HL-60 (cell line): ENCODE data around the gene XPC.

Experiments used
- DNase-seq, 2 experiments: peaks; one replicate each; pipeline ENCODE4 v3.0.0-alpha.2; 2010 to 2020; ENCODE audit warnings: low read depth in 1 of 2, low spot score in 1 of 2
- H3K27ac ChIP-seq: fragments of 250-450 bp; sonication (Bioruptor Pico); replicated peaks from 2 replicates; pipeline ENCODE4 v1.5.1; 2020; ENCODE audit warnings: mild to moderate bottlenecking, moderate library complexity
- H3K27me3 ChIP-seq: fragments of 250-450 bp; sonication (Bioruptor Pico); 2 replicates; pipeline ENCODE4 v1.5.1; 2021; ENCODE audit warnings: mild to moderate bottlenecking, moderate library complexity; ENCODE audit not compliant: insufficient read depth, poor library complexity, severe bottlenecking
- H3K4me3 ChIP-seq: replicated peaks from 2 replicates; pipeline ENCODE4 v1.5.1; 2011; ENCODE audit warnings: mild to moderate bottlenecking, control low read depth, low read length; ENCODE audit not compliant: insufficient read depth
- GABPA ChIP-seq: IDR thresholded peaks from 2 replicates; pipeline ENCODE4 v1.6.1; 2012; ENCODE audit warnings: low read depth
- POLR2AphosphoS5 ChIP-seq: IDR thresholded peaks from 2 replicates; pipeline ENCODE4 v1.6.1; 2012; ENCODE audit warnings: low read depth
- SPI1 ChIP-seq: IDR thresholded peaks from 2 replicates; pipeline ENCODE4 v1.6.1; 2012; ENCODE audit warnings: low read depth, mild to moderate bottlenecking, borderline replicate concordance
- TF ChIP-seq, protein P1 (sequence below): IDR thresholded peaks from 2 replicates; pipeline ENCODE4 v1.6.1; 2012; ENCODE audit warnings: low read depth; ENCODE audit not compliant: insufficient replicate concordance
- TF ChIP-seq, protein P2 (sequence below): IDR thresholded peaks from one replicate; pipeline ENCODE4 v1.5.1; 2011; ENCODE audit warnings: low read length, control low read depth, inconsistent platforms; ENCODE audit not compliant: insufficient read depth

The XPC gene

DNA sequence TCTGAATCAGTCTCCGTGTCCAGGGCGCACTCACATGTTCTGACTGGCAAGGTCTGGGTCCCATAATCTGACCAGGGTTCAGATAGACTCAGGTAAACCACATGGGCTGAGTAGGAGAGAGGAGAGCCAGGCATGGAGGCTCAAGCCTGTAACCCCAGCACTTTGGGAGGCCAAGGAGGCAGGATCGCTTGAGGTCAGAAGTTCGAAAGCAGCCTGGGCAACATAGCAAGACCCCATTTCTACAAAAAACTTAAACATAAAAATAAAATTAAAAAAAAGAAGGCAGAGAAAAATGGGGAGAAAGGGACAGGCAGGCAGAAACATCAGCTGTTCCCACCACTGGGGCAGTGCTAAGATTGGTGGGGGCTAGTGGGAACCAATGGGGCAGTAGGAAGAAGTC lies 48.2 kb downstream of the XPC start:
- Histone ChIP-seq H3K27ac (no peak overlapping the region), H3K4me3 (no peak overlapping the region), H3K27me3 (no peaks in the 10 kb centered on the region)
- TF ChIP-seq, protein P1, sequence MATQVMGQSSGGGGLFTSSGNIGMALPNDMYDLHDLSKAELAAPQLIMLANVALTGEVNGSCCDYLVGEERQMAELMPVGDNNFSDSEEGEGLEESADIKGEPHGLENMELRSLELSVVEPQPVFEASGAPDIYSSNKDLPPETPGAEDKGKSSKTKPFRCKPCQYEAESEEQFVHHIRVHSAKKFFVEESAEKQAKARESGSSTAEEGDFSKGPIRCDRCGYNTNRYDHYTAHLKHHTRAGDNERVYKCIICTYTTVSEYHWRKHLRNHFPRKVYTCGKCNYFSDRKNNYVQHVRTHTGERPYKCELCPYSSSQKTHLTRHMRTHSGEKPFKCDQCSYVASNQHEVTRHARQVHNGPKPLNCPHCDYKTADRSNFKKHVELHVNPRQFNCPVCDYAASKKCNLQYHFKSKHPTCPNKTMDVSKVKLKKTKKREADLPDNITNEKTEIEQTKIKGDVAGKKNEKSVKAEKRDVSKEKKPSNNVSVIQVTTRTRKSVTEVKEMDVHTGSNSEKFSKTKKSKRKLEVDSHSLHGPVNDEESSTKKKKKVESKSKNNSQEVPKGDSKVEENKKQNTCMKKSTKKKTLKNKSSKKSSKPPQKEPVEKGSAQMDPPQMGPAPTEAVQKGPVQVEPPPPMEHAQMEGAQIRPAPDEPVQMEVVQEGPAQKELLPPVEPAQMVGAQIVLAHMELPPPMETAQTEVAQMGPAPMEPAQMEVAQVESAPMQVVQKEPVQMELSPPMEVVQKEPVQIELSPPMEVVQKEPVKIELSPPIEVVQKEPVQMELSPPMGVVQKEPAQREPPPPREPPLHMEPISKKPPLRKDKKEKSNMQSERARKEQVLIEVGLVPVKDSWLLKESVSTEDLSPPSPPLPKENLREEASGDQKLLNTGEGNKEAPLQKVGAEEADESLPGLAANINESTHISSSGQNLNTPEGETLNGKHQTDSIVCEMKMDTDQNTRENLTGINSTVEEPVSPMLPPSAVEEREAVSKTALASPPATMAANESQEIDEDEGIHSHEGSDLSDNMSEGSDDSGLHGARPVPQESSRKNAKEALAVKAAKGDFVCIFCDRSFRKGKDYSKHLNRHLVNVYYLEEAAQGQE, result no peak
- TF ChIP-seq POLR2AphosphoS5 (no peak), SPI1 (no peak), GABPA (no peak)
- TF ChIP-seq, protein P2, sequence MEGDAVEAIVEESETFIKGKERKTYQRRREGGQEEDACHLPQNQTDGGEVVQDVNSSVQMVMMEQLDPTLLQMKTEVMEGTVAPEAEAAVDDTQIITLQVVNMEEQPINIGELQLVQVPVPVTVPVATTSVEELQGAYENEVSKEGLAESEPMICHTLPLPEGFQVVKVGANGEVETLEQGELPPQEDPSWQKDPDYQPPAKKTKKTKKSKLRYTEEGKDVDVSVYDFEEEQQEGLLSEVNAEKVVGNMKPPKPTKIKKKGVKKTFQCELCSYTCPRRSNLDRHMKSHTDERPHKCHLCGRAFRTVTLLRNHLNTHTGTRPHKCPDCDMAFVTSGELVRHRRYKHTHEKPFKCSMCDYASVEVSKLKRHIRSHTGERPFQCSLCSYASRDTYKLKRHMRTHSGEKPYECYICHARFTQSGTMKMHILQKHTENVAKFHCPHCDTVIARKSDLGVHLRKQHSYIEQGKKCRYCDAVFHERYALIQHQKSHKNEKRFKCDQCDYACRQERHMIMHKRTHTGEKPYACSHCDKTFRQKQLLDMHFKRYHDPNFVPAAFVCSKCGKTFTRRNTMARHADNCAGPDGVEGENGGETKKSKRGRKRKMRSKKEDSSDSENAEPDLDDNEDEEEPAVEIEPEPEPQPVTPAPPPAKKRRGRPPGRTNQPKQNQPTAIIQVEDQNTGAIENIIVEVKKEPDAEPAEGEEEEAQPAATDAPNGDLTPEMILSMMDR, result no peak
- DNase-seq, result no peak

DNA sequence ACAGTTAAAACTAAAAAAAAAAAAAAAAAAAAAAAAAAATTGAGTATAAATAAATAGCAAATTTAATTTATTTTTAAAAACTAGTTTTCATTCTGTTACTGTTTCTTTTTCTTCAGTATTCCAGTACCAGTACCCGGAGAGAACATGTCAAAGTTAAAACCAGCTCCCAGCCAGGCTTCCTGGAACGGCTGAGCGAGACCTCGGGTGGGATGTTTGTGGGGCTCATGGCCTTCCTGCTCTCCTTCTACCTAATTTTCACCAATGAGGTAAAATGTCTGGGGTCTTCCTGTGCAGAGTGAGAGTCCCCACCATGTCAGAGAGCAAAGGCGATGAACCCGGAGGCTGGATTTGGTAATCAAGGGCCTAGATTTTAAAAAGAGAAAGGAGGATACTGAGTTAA lies 49.1 kb downstream of the XPC start:
- TF ChIP-seq SPI1 (no peak), GABPA (no peak), POLR2AphosphoS5 (no peak)
- TF ChIP-seq, protein P1, result no peak
- TF ChIP-seq, protein P2, result no peak
- Histone ChIP-seq H3K27me3 (no peaks in the 10 kb centered on the region), H3K4me3 (no peak overlapping the region)

DNA sequence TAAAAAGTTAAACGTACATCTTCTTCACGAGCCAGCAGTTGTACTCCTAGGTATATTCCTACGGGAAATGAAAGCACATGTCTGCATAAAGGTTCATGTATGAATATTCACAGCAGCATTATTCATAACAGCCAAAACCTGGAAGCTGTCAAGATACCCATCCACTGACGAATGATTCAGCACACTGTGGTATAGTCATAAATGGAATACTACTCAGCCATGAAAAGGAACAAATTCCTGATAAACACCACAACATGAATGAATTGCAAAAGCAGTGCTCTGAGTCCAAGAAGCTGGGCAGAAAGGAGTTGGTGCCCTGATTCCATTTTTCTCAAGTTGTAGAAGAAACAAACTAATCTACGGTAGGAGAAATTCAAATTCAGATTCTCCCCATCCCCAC lies 49.7 kb downstream of the XPC start:
- Histone ChIP-seq H3K27me3 (no peaks in the 10 kb centered on the region), H3K27ac (no peak overlapping the region), H3K4me3 (no peak overlapping the region)
- TF ChIP-seq POLR2AphosphoS5, result no peak
- TF ChIP-seq, protein P1, result no peak
- no peak for TF ChIP-seq SPI1
- TF ChIP-seq, protein P2, result no peak
- no peak for TF ChIP-seq GABPA
- DNase-seq, result no peak

More for the DNA sequence above, 49.1 kb downstream of the XPC start:
- no peak overlapping the region for H3K27ac ChIP-seq
- no peak for DNase-seq
